Mucosa of descending colon (tissue), 3 donors: ENCODE measurements around the gene TRIM23. TPM values are rescaled to one million over a fixed set of nuclear protein-coding genes. Genes with fewer than 3 reads are reported as not detected.
"Not testable (repeated sequence)": the region's sequence is repeated elsewhere in the genome, so short reads cannot be mapped to it uniquely, and the experiment has no call there.

Experiments used
- ATAC-seq: fragments of 200-7000 bp; cut with Tn5 transposase; one replicate; pipeline ENCODE4 v1.9.1; 2020; ENCODE audit warnings: mild to moderate bottlenecking, moderate library complexity
- DNase-seq, 3 donors: peaks; one replicate each; pipeline ENCODE4 v3.0.0-alpha.2; 2020
- H3K36me3 ChIP-seq: fragments of 200-600 bp; one replicate; pipeline ENCODE4 v1.8.0; 2021; ENCODE audit warnings: low read depth, mild to moderate bottlenecking
- H3K4me1 ChIP-seq: fragments of 200-600 bp; one replicate; pipeline ENCODE4 v1.8.0; 2021; ENCODE audit warnings: low read depth, mild to moderate bottlenecking
- H3K4me3 ChIP-seq: fragments of 200-600 bp; one replicate; pipeline ENCODE4 v1.8.0; 2021; ENCODE audit warnings: mild to moderate bottlenecking
- H3K9me3 ChIP-seq: fragments of 200-600 bp; one replicate; pipeline ENCODE4 v1.8.0; 2021; ENCODE audit warnings: mild to moderate bottlenecking
- intact Hi-C, 2 donors: fragments of 100-400 bp; cut with DNase I in 1 of 2; cut with micrococcal nuclease in 1 of 2; formaldehyde crosslinking; loops; one replicate each; pipeline versions ENCODE4 v1.11.0 to v1.11.1; 2022; cut with DNase I, micrococcal nuclease
- total RNA-seq, 3 donors: library from RNA; stranded (reverse); fragmentation: NEBNext Ultra II Directional in 2 of 3; extraction: Animal tissue kit (Norgen Biotek cat#: 25700) in 2 of 3; gene quantifications; one replicate each; pipeline versions ENCODE4 v1.2.1 to v1.2.4, GENCODE V29; 2021 to 2023
- TF ChIP-seq, protein P1 (sequence below): fragments of 200-600 bp; IDR thresholded peaks from one replicate; pipeline ENCODE4 v1.8.0; 2022; ENCODE audit warnings: antibody characterized with exemption, mild to moderate bottlenecking
- donor health status: DM: no; HTN: no; CAD: no; lungs with moderate emphysema.
- donor health status: DM: no; HTN: no; CAD: no.
- donor health status: DM: no; HTN: yes; CAD: no.

The TRIM23 gene
- total RNA-seq, 3 donors from 2014 or later = 5.5 to 22.8 (median 8.5) TPM

DNA sequence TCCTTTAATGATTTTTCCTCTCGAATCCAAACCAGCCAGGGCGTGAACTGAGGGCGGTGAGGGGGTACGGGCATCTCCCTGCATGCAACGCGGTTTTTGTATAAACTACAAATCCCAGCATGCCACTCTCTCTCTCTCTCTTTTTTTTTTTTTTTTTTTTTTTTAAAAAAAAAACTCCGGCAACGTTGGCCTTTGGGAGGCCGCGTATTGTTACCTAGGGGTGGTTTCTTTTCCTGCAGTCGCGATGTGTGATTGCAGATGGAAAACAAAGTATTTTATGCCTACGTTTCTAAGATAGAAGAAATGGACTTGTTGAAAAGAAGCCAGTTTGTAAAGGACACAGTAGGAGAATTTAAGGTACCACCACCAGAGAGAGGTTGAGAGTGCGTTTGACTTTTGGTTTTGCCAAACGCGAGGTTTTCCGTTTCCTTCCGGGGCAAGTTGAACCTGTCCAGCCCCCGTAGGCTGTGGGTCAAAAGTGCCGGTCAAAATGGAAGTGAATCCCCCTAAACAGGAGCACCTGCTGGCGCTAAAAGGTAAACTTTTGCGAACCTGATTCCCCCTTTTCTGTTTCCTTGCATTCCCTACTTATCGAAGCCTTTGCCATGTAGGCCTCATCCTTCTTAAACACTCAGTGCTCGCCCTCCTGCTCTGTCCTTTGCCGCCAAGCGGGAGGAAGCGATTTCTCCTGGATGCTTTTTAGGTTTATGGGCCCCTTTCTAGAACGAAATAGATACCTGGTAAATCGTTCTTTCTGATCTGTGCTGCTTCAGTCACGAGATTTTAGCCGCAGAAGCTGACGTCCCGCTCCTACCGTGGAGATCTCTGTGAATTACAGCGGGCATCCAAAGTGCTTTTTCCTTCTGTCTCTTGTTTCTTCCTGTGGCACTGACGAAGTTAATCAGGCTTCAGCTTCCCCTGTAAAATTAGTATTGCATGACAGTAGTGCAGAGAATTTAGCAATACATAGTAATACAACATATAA lies 730 bp upstream of the TRIM23 start, which contains the start of the genes SHLD3 and TRAPPC13:
Gene SHLD3 (plus strand): TSS at position 457 of the 985 bp plus-strand sequence. CDS start 4,561 bp downstream, outside the sequence.
Gene TRAPPC13 (plus strand): TSS at position 457 of the 985 bp plus-strand sequence. CDS start 34 bp downstream, at position 491.
- H3K9me3 ChIP-seq = no peaks in the 10 kb centered on the region
- peaks cover 13% of the 10 kb centered on the region for H3K4me1 ChIP-seq
- H3K36me3 ChIP-seq = no peaks in the 10 kb centered on the region
- intact Hi-C loops = no loop called here
- DNase-seq (peak; percentile 80 to 89 (median 81)), ATAC-seq (peak; percentile 91)
- TF ChIP-seq, protein P1, sequence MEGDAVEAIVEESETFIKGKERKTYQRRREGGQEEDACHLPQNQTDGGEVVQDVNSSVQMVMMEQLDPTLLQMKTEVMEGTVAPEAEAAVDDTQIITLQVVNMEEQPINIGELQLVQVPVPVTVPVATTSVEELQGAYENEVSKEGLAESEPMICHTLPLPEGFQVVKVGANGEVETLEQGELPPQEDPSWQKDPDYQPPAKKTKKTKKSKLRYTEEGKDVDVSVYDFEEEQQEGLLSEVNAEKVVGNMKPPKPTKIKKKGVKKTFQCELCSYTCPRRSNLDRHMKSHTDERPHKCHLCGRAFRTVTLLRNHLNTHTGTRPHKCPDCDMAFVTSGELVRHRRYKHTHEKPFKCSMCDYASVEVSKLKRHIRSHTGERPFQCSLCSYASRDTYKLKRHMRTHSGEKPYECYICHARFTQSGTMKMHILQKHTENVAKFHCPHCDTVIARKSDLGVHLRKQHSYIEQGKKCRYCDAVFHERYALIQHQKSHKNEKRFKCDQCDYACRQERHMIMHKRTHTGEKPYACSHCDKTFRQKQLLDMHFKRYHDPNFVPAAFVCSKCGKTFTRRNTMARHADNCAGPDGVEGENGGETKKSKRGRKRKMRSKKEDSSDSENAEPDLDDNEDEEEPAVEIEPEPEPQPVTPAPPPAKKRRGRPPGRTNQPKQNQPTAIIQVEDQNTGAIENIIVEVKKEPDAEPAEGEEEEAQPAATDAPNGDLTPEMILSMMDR = no peak
- peak within 1 kb of the TSS; percentile 82 for H3K4me3 ChIP-seq

DNA sequence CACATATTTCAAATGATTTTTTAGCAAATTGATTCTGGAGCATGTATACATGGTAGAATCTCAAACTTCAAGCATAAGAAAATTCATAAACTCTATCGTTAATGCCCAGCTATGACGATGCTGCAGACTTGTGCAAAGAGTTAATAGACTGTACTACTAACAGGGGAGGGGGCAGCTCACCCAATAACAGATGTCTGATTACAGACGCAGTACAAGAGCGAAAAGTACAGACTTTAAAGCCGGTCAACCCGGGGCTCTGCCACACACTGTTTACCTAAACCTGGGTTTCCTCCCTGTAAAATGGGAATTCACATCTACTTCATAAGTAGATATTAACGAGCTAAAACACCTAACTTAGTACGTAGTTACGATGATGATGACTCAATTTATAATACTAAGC lies 651 bp downstream of the TRIM23 start:
- intact Hi-C loops = no loop called here
- TF ChIP-seq, protein P1 = no peak
- no peaks in the 10 kb centered on the region for H3K9me3 ChIP-seq
- H3K4me1 ChIP-seq = peaks cover 13% of the 10 kb centered on the region
- no peaks in the 10 kb centered on the region for H3K36me3 ChIP-seq
- DNase-seq (peak in 1 of 3 donors; percentile 8), ATAC-seq (no peak)
- H3K4me3 ChIP-seq = peak overlapping the region; percentile 82

DNA sequence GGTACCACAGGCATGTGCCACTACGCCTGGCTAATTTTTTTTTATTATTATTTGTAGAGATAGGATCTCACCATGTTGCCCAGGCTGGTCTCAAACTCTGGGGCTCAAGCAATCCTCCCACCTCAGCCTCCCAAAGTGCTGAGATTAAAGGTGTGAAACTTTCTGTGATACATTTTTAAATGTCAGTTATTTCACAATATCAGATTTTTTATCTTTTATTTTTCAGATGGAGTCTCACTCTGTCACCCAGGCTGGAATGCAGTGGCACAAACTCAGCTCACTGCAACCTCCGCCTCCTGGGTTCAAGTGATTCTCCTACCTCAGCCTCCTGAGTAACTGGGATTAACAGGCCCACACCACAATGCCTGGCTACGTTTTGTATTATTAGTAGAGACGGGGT lies 2.2 kb downstream of the TRIM23 start:
- H3K9me3 ChIP-seq, H3K36me3 ChIP-seq, intact Hi-C loops, DNase-seq, ATAC-seq, H3K4me3 ChIP-seq: not testable (repeated sequence)
- peaks cover 13% of the 10 kb centered on the region for H3K4me1 ChIP-seq

DNA sequence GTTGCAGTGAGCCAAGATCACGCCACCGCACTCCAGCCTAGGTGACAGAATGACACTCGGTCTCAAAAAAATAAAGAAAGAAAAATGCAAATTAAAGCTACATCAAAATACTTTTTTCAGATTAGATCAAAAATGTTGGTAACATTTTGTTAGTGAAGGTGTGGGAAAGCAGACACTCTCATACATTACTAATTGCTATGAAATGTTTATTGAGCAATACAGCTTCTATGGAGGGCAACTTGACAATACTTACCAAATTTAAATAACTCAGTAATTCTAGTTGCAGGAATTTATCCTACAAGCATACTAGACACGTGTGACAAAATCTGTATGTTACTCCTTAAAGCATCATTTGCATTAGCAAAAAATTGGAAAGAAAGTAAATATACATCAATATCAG lies 4.1 kb downstream of the TRIM23 start:
- Histone ChIP-seq H3K9me3 (no peaks in the 10 kb centered on the region), H3K36me3 (no peaks in the 10 kb centered on the region), H3K4me1 (peaks cover 13% of the 10 kb centered on the region), H3K4me3 (no peak overlapping the region)
- DNase-seq = no peak
- ATAC-seq = no peak
- intact Hi-C loops = no loop called here
- TF ChIP-seq, protein P1 = no peak

DNA sequence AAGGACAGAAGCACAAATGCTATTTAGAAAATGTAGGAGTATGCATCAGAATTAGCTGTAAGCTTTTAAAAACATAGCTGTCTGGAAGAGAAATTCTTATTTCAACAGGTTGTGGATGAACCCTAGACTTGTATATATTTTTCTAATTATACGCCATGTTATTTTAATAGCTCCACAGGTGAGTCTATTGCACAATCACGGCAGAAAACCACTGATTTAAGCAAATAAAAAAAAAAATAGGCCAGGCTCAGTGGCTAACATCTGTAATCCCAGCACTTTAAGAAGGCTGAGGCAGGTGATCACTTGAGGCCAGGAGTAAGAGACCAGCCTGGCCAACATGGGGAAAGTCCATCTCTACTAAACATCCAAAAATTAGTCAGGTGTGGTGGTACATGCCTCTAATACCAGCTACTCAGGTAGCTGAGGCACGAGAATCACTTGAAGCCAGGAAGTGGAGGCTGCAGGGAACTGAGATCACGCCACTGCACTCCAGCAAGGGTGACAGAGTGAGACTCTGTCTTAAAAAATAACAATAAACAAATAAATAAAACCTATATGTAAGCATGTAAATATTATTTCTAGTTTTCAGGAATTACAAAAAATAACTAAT lies 11.7 kb downstream of the TRIM23 start:
- Histone ChIP-seq H3K4me1 (no peaks in the 10 kb centered on the region), H3K36me3 (no peaks in the 10 kb centered on the region), H3K4me3 (no peak overlapping the region), H3K9me3 (no peaks in the 10 kb centered on the region)
- no peak for DNase-seq
- intact Hi-C loops = no loop called here
- no peak for ATAC-seq
- TF ChIP-seq, protein P1 = no peak

DNA sequence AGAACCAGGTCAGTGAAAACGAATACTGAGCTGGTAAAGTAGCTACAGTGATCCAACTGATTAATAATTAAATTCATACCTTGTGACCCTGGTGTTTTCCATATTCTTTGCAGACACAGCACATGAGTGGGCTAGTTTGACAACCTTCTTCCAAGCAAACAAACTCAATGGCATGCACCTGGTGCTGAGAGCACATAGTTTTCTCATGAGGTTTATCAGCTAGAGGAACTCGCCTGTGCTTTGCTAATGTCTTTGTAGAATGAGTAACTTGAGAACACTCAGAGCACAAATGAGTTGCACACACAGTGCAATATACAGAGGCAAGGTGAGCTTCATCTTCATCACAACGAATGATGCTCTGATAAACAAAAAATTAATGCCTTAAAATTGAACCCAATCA lies 12.6 kb downstream of the TRIM23 start:
- TF ChIP-seq, protein P1 = no peak
- no peak for ATAC-seq

DNA sequence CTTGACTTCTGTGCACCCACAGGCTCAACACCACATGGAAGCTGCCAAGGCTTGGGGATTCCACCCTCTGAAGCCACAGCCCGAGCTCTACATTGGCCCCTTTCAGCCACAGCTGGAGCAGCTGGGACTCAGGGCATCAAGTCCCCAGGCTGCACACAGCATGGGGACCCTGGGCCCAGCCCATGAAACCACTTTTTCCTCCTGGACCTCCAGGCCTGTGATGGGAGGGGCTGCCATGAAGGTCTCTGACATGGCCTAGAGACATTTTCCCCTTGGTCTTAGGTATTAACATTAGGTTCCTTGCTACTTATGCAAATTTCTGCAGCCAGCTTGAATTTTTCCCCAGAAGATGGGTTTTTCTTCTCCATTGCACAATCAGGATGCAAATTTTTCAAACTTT lies 22.4 kb downstream of the TRIM23 start:
- H3K9me3 ChIP-seq, H3K36me3 ChIP-seq, H3K4me1 ChIP-seq, intact Hi-C loops, DNase-seq, H3K4me3 ChIP-seq, ATAC-seq: not testable (repeated sequence)

More for the DNA sequence above, 12.6 kb downstream of the TRIM23 start:
- intact Hi-C loops = no loop called here
- Histone ChIP-seq H3K4me1 (no peaks in the 10 kb centered on the region), H3K9me3 (no peaks in the 10 kb centered on the region), H3K36me3 (no peaks in the 10 kb centered on the region), H3K4me3 (no peak overlapping the region)
- DNase-seq = no peak
